HG02610 (cell line): ENCODE measurements around the gene RRM1.
A peak's percentile ranks its signal among the peaks of the same experiment; 100 is the strongest.
"Not testable (repeated sequence)": the region's sequence is repeated elsewhere in the genome, so short reads cannot be mapped to it uniquely, and the experiment has no call there.

Source experiments
- ATAC-seq: cut with Tn5 transposase; IDR thresholded peaks from one replicate; pipeline ENCODE4 v1.9.1; 2021; ENCODE audit warnings: mild to moderate bottlenecking, moderate library complexity; ENCODE audit not compliant: unreplicated experiment

The RRM1 gene

GRCh38 chr11:4134806-4135205 is 40.2 kb downstream of the RRM1 start:
- no peak for ATAC-seq

GRCh38 chr11:4138497-4138896 is 43.9 kb downstream of the RRM1 start:
- ATAC-seq, result no peak

GRCh38 chr11:4140067-4140636 is 45.6 kb downstream of the RRM1 start:
- no peak for ATAC-seq

- ATAC-seq, result no peak
Observed at GRCh38 chr11:4146070-4146771, 51.6 kb downstream of the RRM1 start.

- ATAC-seq, result no peak
Observed at GRCh38 chr11:4146772-4147098, 52.1 kb downstream of the RRM1 start.

GRCh38 chr11:4154503-4154902 is 59.9 kb downstream of the RRM1 start:
- no peak for ATAC-seq

GRCh38 chr11:4156571-4156970 is 62.0 kb downstream of the RRM1 start:
- no peak for ATAC-seq

- ATAC-seq, result not testable (repeated sequence)
Observed at GRCh38 chr11:4158818-4159217, 64.2 kb downstream of the RRM1 start.

GRCh38 chr11:4161305-4161704 is 66.7 kb downstream of the RRM1 start:
- ATAC-seq, result no peak

GRCh38 chr11:4164884-4165590 is 70.4 kb downstream of the RRM1 start:
- ATAC-seq, result peak; percentile 60

- ATAC-seq, result no peak
Observed at GRCh38 chr11:4167292-4167691, 72.7 kb downstream of the RRM1 start.

GRCh38 chr11:4167758-4168157 is 73.2 kb downstream of the RRM1 start:
- no peak for ATAC-seq

GRCh38 chr11:4175620-4176350 is 81.2 kb downstream of the RRM1 start:
- not testable (repeated sequence) for ATAC-seq

- ATAC-seq, result no peak
Observed at GRCh38 chr11:4178813-4179662, 84.4 kb downstream of the RRM1 start.

GRCh38 chr11:4180441-4181183 is 86.0 kb downstream of the RRM1 start:
- ATAC-seq, result no peak

- peak; percentile 72 for ATAC-seq
Observed at GRCh38 chr11:4181782-4182721, 87.5 kb downstream of the RRM1 start.

GRCh38 chr11:4183410-4184057 is 88.9 kb downstream of the RRM1 start:
- ATAC-seq, result no peak

- no peak for ATAC-seq
Observed at GRCh38 chr11:4184163-4184916, 89.7 kb downstream of the RRM1 start.
